Measurements from ENCODE around the gene FRMPD2.

FRMPD2 gene

GRCh38 chr10:48274636-48275035 is at the start of gene FRMPD2:
Gene FRMPD2, minus strand, starts transcription at chr10:48274696. Its CDS starts 129 bp downstream, at chr10:48274567.
- no peak for DNase-seq (ENCODE audit: low read depth)

- no peak for DNase-seq (ENCODE audit: low read depth)
Observed at GRCh38 chr10:48322017-48322416, 47.5 kb upstream of the FRMPD2 start.

- no peak for DNase-seq (ENCODE audit: low read depth)
Observed at GRCh38 chr10:48317321-48317990, 43.0 kb upstream of the FRMPD2 start.

- DNase-seq (ENCODE audit: low read depth): no peak
Observed at GRCh38 chr10:48316236-48316635, 41.7 kb upstream of the FRMPD2 start.

- no peak for DNase-seq (ENCODE audit: low read depth)
Observed at GRCh38 chr10:48314107-48314506, 39.6 kb upstream of the FRMPD2 start.

GRCh38 chr10:48309711-48310226 is 35.3 kb upstream of the FRMPD2 start:
- DNase-seq (ENCODE audit: low read depth): no peak

GRCh38 chr10:48307711-48308018 is 33.2 kb upstream of the FRMPD2 start:
- DNase-seq (ENCODE audit: low read depth): no peak

- peak; percentile 17 for DNase-seq (ENCODE audit: low read depth)
Observed at GRCh38 chr10:48306870-48307710, 32.6 kb upstream of the FRMPD2 start.

- DNase-seq (ENCODE audit: low read depth): peak; percentile 85
Observed at GRCh38 chr10:48306265-48306869, 31.9 kb upstream of the FRMPD2 start, which contains the start of gene MAPK8. Gene MAPK8, plus strand, starts transcription at chr10:48306677. Its CDS starts 94,984 bp downstream, at chr10:48401661.

- no peak for DNase-seq (ENCODE audit: low read depth)
Observed at GRCh38 chr10:48305905-48306264, 31.4 kb upstream of the FRMPD2 start.

GRCh38 chr10:48302515-48303476 is 28.3 kb upstream of the FRMPD2 start:
- DNase-seq (ENCODE audit: low read depth): no peak

GRCh38 chr10:48300556-48300955 is 26.1 kb upstream of the FRMPD2 start:
- no peak for DNase-seq (ENCODE audit: low read depth)

- no peak for DNase-seq (ENCODE audit: low read depth)
Observed at GRCh38 chr10:48299692-48300091, 25.2 kb upstream of the FRMPD2 start.

- no peak for DNase-seq (ENCODE audit: low read depth)
Observed at GRCh38 chr10:48299066-48299465, 24.6 kb upstream of the FRMPD2 start.

GRCh38 chr10:48296576-48297098 is 22.1 kb upstream of the FRMPD2 start:
- DNase-seq (ENCODE audit: low read depth): no peak

GRCh38 chr10:48294431-48294830 is 19.9 kb upstream of the FRMPD2 start:
- DNase-seq (ENCODE audit: low read depth): no peak

GRCh38 chr10:48292616-48293015 is 18.1 kb upstream of the FRMPD2 start:
- DNase-seq (ENCODE audit: low read depth): no peak

- DNase-seq (ENCODE audit: low read depth): no peak
Observed at GRCh38 chr10:48291190-48291589, 16.7 kb upstream of the FRMPD2 start.

- DNase-seq (ENCODE audit: low read depth): no peak
Observed at GRCh38 chr10:48290286-48290685, 15.8 kb upstream of the FRMPD2 start.

GRCh38 chr10:48289501-48290238 is 15.2 kb upstream of the FRMPD2 start:
- peak; percentile 41 for DNase-seq (ENCODE audit: low read depth)

GRCh38 chr10:48288661-48289060 is 14.2 kb upstream of the FRMPD2 start:
- DNase-seq (ENCODE audit: low read depth): no peak

All from CMK (cell line).